ENCODE measurements around the gene ERLIN1. TPM values are rescaled to one million over a fixed set of nuclear protein-coding genes. Genes with fewer than 3 reads are reported as not detected.

The ERLIN1 gene
- total RNA-seq, 1 donor from 2014 or later = 7.6 TPM

- peaks cover 27% of the 10 kb centered on the region for H3K4me1 Mint-ChIP-seq
- H3K27ac Mint-ChIP-seq = no peak overlapping the region
- no peak for DNase-seq
- intact Hi-C loops (cut with micrococcal nuclease) = no loop called here
- no peak for TF ChIP-seq CTCF (IDR thresholded peaks at IDR 0.05)
- no peak overlapping the region for H3K4me3 Mint-ChIP-seq
- no peak for ATAC-seq (ENCODE audit: low read depth)
- ChIA-PET POLR2A (no interaction called here), CTCF (no interaction called here)
- H3K36me3 Mint-ChIP-seq (ENCODE audit: low read depth) = peaks cover 81% of the 10 kb centered on the region
- H3K27me3 Mint-ChIP-seq = no peaks in the 10 kb centered on the region
- no peaks in the 10 kb centered on the region for H3K9me3 Mint-ChIP-seq
These were observed 32.5 kb downstream of the ERLIN1 start for GRCh38 chr10:100153239-100153825.

- no peak overlapping the region for H3K27ac Mint-ChIP-seq
These were observed 34.0 kb downstream of the ERLIN1 start for GRCh38 chr10:100151723-100152300.

GRCh38 chr10:100148353-100149211 lies 37.2 kb downstream of the ERLIN1 start:
- ChIA-PET CTCF (no interaction called here), POLR2A (interaction anchor here (0.6 kb wide), 1 partner anchor 22 kb away, joined by 4 read pairs; no protein-coding TSS in a partner anchor)
- no peaks in the 10 kb centered on the region for H3K27me3 Mint-ChIP-seq
- no peak for TF ChIP-seq CTCF (IDR thresholded peaks at IDR 0.05)
- H3K9me3 Mint-ChIP-seq = no peaks in the 10 kb centered on the region
- peaks cover 14% of the 10 kb centered on the region for H3K4me1 Mint-ChIP-seq
- ATAC-seq (ENCODE audit: low read depth) = peak; percentile 89
- H3K36me3 Mint-ChIP-seq (ENCODE audit: low read depth) = peaks cover 39% of the 10 kb centered on the region
- intact Hi-C loops (cut with micrococcal nuclease) = no loop called here
- peak overlapping the region; percentile 10 for H3K27ac Mint-ChIP-seq
- no peak for DNase-seq
- no peak overlapping the region for H3K4me3 Mint-ChIP-seq

More at GRCh38 chr10:100151723-100152300, 34.0 kb downstream of the ERLIN1 start:
- intact Hi-C loops (cut with micrococcal nuclease) = no loop called here
- H3K4me1 Mint-ChIP-seq = peaks cover 14% of the 10 kb centered on the region
- TF ChIP-seq CTCF (IDR thresholded peaks at IDR 0.05) = no peak
- H3K9me3 Mint-ChIP-seq = no peaks in the 10 kb centered on the region
- ChIA-PET POLR2A (no interaction called here), CTCF (no interaction called here)
- H3K27me3 Mint-ChIP-seq = no peaks in the 10 kb centered on the region
- DNase-seq (no peak), ATAC-seq (ENCODE audit: low read depth) (no peak)
- H3K36me3 Mint-ChIP-seq (ENCODE audit: low read depth) = peaks cover 68% of the 10 kb centered on the region
- H3K4me3 Mint-ChIP-seq = no peak overlapping the region

DNA sequence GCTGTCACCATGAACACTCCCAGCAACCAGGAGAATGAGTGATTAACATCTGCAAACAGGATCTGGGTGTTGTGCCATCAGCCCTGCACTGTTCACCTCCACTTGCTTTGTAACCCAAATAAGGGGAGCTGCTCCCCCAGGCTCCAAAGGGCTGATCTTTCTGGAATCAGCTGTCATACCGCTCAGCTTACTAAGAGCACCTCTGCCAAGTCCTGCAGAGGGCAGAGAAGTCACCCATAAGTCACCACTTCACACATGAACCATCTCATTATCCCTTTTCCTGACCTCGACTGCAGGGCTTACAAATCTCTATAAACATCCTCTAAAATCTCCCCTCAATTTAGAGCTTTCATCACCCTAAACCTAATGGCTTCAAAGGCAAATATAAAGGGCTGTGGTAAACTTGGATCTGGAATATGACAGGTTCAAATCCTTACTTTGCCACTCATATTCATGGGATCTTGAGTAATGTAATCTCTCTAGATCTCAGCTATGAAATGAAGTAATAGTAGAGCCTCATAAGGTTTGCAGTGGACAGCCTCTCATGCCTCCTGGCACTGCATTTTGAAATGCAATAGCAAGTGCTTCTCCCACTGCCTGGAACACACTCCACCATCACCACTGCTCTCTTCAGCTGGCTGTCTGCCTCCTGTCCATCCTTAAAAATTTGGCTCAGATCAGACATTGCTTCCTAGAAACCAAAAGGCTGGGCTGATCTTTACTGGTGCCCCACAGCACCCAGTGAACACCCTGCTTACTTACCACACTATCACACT lies 38.8 kb downstream of the ERLIN1 start:
- intact Hi-C loops (cut with micrococcal nuclease) = no loop called here
- TF ChIP-seq CTCF (IDR thresholded peaks at IDR 0.05) = no peak
- ChIA-PET POLR2A (no interaction called here), CTCF (no interaction called here)
- no peaks in the 10 kb centered on the region for H3K27me3 Mint-ChIP-seq
- ATAC-seq (ENCODE audit: low read depth) (no peak), DNase-seq (no peak)
- peaks cover 14% of the 10 kb centered on the region for H3K4me1 Mint-ChIP-seq
- no peak overlapping the region for H3K27ac Mint-ChIP-seq
- peaks cover 24% of the 10 kb centered on the region for H3K36me3 Mint-ChIP-seq (ENCODE audit: low read depth)
- no peaks in the 10 kb centered on the region for H3K9me3 Mint-ChIP-seq
- no peak overlapping the region for H3K4me3 Mint-ChIP-seq

All from activated B cell treated with CpG ODN at 0.5 μM for 24 hours (primary cell).